Measurements from ENCODE around the gene RPL32. TPM values are rescaled to one million over a fixed set of nuclear protein-coding genes. Genes with fewer than 3 reads are reported as not detected.

The RPL32 gene
- total and polyA plus RNA-seq, 2 donors from 2014 or later: 1,227 to 2,612 TPM

DNA sequence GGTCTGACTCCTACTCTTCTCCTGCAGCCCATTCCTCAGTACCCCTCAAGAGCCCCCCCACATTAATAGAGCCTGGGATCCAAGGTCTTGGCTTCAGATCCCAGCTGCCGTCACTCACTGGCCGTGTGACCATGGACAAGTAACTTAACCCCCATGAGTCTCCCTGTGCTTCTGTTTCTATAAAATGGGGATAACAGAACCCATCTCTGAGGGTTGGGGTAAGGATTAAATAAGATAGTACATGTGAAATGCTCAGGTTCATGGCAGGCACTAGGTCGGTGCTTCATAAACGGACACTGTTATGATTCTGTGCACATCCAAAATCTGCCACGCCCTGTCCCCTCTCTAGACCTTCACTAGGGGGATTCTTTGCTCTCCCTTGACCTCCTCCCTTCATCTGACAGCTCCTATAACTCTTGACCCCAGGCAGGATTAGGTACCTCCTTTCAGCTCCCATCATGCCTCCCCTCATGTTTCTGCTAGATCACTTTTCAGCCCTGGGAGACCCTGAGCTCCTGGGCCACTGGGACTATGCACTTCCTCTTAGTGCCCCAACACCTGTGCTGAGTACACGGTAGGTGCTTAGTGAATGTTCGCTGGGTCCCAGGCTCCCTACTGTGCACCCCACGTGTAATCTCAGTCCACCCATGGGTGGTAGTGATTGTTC lies 43.3 kb downstream of the RPL32 start:
- no peaks in the 10 kb centered on the region for H3K27me3 ChIP-seq (ENCODE audit: control insufficient read depth, insufficient read depth, low read length)
- no peak overlapping the region for H3K27ac ChIP-seq (ENCODE audit: low read depth in 2 of 2, low read length in 2 of 2)
- H3K4me1 ChIP-seq (ENCODE audit: control insufficient read depth in 2 of 3, insufficient read depth in 2 of 3, low read depth in 1 of 3, low read length in 3 of 3): peaks cover 0 to 11% (median 0%) of the 10 kb centered on the region in 3 donors
- TF ChIP-seq, protein P1, sequence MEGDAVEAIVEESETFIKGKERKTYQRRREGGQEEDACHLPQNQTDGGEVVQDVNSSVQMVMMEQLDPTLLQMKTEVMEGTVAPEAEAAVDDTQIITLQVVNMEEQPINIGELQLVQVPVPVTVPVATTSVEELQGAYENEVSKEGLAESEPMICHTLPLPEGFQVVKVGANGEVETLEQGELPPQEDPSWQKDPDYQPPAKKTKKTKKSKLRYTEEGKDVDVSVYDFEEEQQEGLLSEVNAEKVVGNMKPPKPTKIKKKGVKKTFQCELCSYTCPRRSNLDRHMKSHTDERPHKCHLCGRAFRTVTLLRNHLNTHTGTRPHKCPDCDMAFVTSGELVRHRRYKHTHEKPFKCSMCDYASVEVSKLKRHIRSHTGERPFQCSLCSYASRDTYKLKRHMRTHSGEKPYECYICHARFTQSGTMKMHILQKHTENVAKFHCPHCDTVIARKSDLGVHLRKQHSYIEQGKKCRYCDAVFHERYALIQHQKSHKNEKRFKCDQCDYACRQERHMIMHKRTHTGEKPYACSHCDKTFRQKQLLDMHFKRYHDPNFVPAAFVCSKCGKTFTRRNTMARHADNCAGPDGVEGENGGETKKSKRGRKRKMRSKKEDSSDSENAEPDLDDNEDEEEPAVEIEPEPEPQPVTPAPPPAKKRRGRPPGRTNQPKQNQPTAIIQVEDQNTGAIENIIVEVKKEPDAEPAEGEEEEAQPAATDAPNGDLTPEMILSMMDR (IDR thresholded peaks at IDR 0.05; ENCODE audit: borderline replicate concordance, extremely low read depth, insufficient read depth): no peak
- no peaks in the 10 kb centered on the region for H3K9me3 ChIP-seq (ENCODE audit: control insufficient read depth in 2 of 3, insufficient read depth in 1 of 3, low read length in 3 of 3)
- no peak overlapping the region for H3K4me3 ChIP-seq (ENCODE audit: low read length in 3 of 3)
- intact Hi-C loops (cut with DNase I): no loop called here
- H3K36me3 ChIP-seq (ENCODE audit: control insufficient read depth in 2 of 3, insufficient read depth in 3 of 3, low read length in 3 of 3): no peaks in the 10 kb centered on the region
- no peak overlapping the region for H3K9ac ChIP-seq (ENCODE audit: low read length in 3 of 3)
- FAIRE-seq (no peak), DNase-seq (peak in 1 of 5 donors; percentile 49)

DNA sequence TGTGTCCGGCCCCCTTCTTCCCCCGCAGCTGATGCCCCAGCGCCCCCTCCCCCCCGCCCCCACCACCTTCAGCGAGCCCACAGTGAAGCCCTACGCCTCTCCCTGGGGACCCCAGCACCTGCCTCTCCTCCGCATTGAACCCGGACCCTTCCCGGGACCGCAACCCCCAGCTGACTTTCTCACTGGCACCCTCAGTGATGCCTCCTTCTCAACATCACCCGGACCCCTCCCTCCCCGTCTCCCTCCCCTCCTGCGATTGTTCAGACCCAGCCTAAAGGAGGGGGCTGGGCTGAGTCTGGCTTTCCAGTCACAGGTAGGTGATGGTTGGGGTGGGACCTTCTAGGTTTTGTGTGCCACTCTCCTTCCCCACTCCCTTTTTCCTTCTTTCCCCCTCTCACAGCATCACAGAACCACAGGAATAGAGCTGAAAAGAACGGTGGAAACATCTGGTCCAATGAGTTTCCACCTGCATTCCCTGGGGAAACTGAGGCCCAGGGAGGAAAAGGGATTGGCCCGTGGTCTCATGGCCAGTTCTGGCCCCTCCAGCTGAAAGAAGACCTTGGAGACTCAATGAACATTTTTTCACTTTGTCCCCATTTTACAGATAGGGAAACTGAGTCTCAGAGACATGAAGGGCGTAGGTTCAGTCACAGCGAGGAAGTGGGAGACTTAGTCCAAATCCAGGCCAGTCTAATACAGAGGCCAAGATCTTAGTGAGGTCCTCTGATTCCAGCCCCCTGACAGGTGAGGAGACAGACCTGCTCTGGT lies 44.1 kb downstream of the RPL32 start:
- no peak overlapping the region for H3K9ac ChIP-seq (ENCODE audit: low read length in 3 of 3)
- peaks cover 0 to 11% (median 0%) of the 10 kb centered on the region in 3 donors for H3K4me1 ChIP-seq (ENCODE audit: control insufficient read depth in 2 of 3, insufficient read depth in 2 of 3, low read depth in 1 of 3, low read length in 3 of 3)
- DNase-seq: no peak
- H3K9me3 ChIP-seq (ENCODE audit: control insufficient read depth in 2 of 3, insufficient read depth in 1 of 3, low read length in 3 of 3): no peaks in the 10 kb centered on the region
- H3K27me3 ChIP-seq (ENCODE audit: control insufficient read depth, insufficient read depth, low read length): no peaks in the 10 kb centered on the region
- H3K27ac ChIP-seq (ENCODE audit: low read depth in 2 of 2, low read length in 2 of 2): no peak overlapping the region
- intact Hi-C loops (cut with DNase I): no loop called here
- H3K4me3 ChIP-seq (ENCODE audit: low read length in 3 of 3): no peak overlapping the region
- no peaks in the 10 kb centered on the region for H3K36me3 ChIP-seq (ENCODE audit: control insufficient read depth in 2 of 3, insufficient read depth in 3 of 3, low read length in 3 of 3)
- TF ChIP-seq, protein P1 (IDR thresholded peaks at IDR 0.05; ENCODE audit: borderline replicate concordance, extremely low read depth, insufficient read depth): no peak
- no peak for FAIRE-seq

DNA sequence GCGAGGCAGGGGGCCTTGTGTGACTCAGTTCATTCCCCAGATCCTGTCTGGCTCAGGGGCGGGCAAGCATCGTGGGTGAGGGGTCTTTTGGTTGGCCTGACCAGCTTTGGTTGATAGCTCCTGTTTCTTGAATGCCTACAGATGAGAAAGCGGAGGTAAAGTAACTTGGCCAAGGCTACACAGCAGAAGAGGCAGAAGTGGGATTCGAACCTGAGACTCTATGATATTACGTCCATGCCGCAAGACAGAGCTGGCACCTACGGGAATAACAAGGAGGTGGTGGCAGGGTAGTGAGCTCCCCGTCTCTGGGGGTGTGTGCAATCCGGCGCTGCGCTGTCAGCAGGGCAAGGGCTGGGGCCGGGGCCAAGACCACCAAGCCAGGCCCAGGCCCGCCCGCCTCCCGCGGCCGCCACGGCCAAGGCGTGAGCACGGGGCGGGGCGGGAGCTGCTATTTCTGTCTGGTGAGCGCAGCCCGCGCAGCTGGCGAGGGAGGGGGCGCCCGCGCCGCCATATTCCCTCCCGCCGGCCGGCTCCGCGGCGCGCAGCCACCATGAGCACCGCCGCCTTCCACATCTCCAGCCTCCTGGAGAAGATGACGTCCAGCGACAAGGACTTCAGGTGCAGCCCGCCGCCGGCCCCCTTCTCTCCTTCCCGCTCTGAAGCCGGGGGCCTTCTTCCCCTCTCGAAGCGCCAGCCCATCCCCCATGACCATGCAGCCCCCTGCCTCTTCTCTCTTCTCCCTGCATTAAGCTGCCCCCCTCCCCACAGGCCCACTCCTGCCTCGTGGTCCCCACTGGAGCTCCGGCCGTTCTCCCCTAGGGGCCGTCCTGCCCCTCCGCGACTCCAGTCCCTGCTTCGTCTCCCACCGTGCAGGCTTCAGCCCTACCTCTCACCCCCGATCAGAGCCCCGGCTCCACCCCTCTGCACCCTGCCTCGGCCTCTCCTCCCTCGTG lies 44.9 kb downstream of the RPL32 start, which contains the start of gene CAND2:
TSS of gene CAND2 (plus strand) at position 510 of the 953 bp plus-strand sequence. CDS start at position 551, 41 bp downstream.
- no peak for FAIRE-seq
- H3K9me3 ChIP-seq (ENCODE audit: control insufficient read depth in 2 of 3, insufficient read depth in 1 of 3, low read length in 3 of 3): no peaks in the 10 kb centered on the region
- H3K4me1 ChIP-seq (ENCODE audit: control insufficient read depth in 2 of 3, insufficient read depth in 2 of 3, low read depth in 1 of 3, low read length in 3 of 3): peaks cover 0 to 11% (median 0%) of the 10 kb centered on the region in 3 donors
- intact Hi-C loops (cut with DNase I): no loop called here
- no peaks in the 10 kb centered on the region for H3K36me3 ChIP-seq (ENCODE audit: control insufficient read depth in 2 of 3, insufficient read depth in 3 of 3, low read length in 3 of 3)
- H3K27me3 ChIP-seq (ENCODE audit: control insufficient read depth, insufficient read depth, low read length): no peaks in the 10 kb centered on the region
- TF ChIP-seq, protein P1 (IDR thresholded peaks at IDR 0.05; ENCODE audit: borderline replicate concordance, extremely low read depth, insufficient read depth): no peak
- H3K4me3 ChIP-seq (ENCODE audit: low read length in 3 of 3): peak within 1 kb of the TSS; percentile 58 to 75 (median 69)
- H3K9ac ChIP-seq (ENCODE audit: low read length in 3 of 3): peak within 1 kb of the TSS; percentile 67 to 85 (median 82)
- peak within 1 kb of the TSS; percentile 78 to 81 for H3K27ac ChIP-seq (ENCODE audit: low read depth in 2 of 2, low read length in 2 of 2)
- peak; percentile 67 to 90 (median 86) for DNase-seq

Measured in kidney (tissue), 14 donors.